Right lobe of liver (tissue), 6 donors: ENCODE results near the gene HBZ. TPM values are rescaled to one million over a fixed set of nuclear protein-coding genes. Genes with fewer than 3 reads are reported as not detected.
A peak's percentile ranks its signal among the peaks of the same experiment; 100 is the strongest.

Experiments
- ATAC-seq, 4 donors: fragments of 200-7000 bp; cut with Tn5 transposase; one replicate each; pipeline ENCODE4 v1.9.1; 2020; ENCODE audit warnings: mild to moderate bottlenecking in 4 of 4, moderate library complexity in 4 of 4
- DNase-seq, 3 donors: peaks; one replicate each; pipeline ENCODE4 v3.0.0-alpha.2; 2020
- H3K27ac ChIP-seq, 3 donors: fragments of 200-600 bp; one replicate each; pipeline ENCODE4 v1.8.0; 2022
- H3K27me3 ChIP-seq, 2 donors: fragments of 200-600 bp; one replicate each; pipeline ENCODE4 v1.8.0; 2022
- H3K36me3 ChIP-seq, 4 donors: fragments of 200-600 bp; sonication (generic) in 1 of 4; one replicate each; pipeline versions ENCODE4 v1.5.1 to v1.8.0; 2017 to 2022; ENCODE audit warnings: control low read depth in 1 of 4
- H3K4me1 ChIP-seq, 4 donors: fragments of 200-600 bp; sonication (generic) in 1 of 4; one replicate each; pipeline versions ENCODE4 v1.5.1 to v1.8.0; 2017 to 2022; ENCODE audit warnings: control low read depth in 1 of 4
- H3K4me3 ChIP-seq, 3 donors: fragments of 200-600 bp; one replicate each; pipeline ENCODE4 v1.8.0; 2022
- H3K9me3 ChIP-seq, 4 donors: fragments of 200-600 bp; sonication (generic) in 1 of 4; one replicate each; pipeline versions ENCODE4 v1.5.1 to v1.8.0; 2017 to 2022; ENCODE audit warnings: control low read depth in 1 of 4
- CTCF ChIP-seq, 4 donors: fragments of 200-600 bp in 3 of 4; fragments of 450-650 bp in 1 of 4; IDR thresholded peaks; one replicate each; pipeline versions ENCODE4 v1.5.1 to v1.8.0; 2016 to 2022; ENCODE audit warnings: antibody characterized with exemption in 4 of 4, mild to moderate bottlenecking in 2 of 4
- POLR2A ChIP-seq: fragments of 450-650 bp; IDR thresholded peaks from one replicate; pipeline ENCODE4 v1.6.1; 2017; ENCODE audit warnings: antibody characterized with exemption, mild to moderate bottlenecking
- WGBS: methylation state at CpG from one replicate; pipeline ENCODE4 v1.1.6; 2018; ENCODE audit warnings: low coverage, low lambda C conversion rate; ENCODE audit not compliant: insufficient coverage; ENCODE audit errors: missing lambda C conversion rate; 5-methylcytosine and 5-hydroxymethylcytosine counted together
- intact Hi-C, 2 donors: fragments of 100-400 bp; cut with DNase I; formaldehyde crosslinking; loops; one replicate each; pipeline versions ENCODE4 v1.11.2 to v1.14.1; 2022
- total RNA-seq, 6 experiments: library from RNA; depleted of rRNA in 2 of 6; stranded (reverse); fragments of >200 nt in 2 of 6; fragmentation: NEBNext Ultra II Directional in 3 of 6; extraction: Animal tissue kit (Norgen Biotek cat#: 25700) in 3 of 6; gene quantifications; one replicate each; pipeline versions ENCODE4 v1.1.0 to v1.2.4, GENCODE V29; 2016 to 2023
- donor health status: DM: no; HTN: yes; CAD: no.
- donor health status: DM: no; HTN: no; CAD: no.
- donor health status: DM: no; HTN: no; CAD: no.
- donor health status: DM: no; HTN: yes; CAD: no.
- donor health status: DM: no; HTN: yes; CAD: no.

HBZ gene
- total RNA-seq, 6 experiments from 2014 or later, result 0.81 TPM; not detected in 5

GRCh38 chr16:187330-187729 is 34.9 kb downstream of the HBZ start:
- H3K9me3 ChIP-seq, result no peaks in the 10 kb centered on the region
- H3K36me3 ChIP-seq, result peaks cover 4 to 40% (median 22%) of the 10 kb centered on the region in 4 donors
- no peaks in the 10 kb centered on the region for H3K27me3 ChIP-seq
- no peak for TF ChIP-seq POLR2A
- TF ChIP-seq CTCF (IDR thresholded peaks at IDR 0.05), result no peak
- ATAC-seq, result peak in 1 of 4 donors; percentile 17
- intact Hi-C loops, result no loop called here
- H3K4me3 ChIP-seq, result no peak overlapping the region
- no peak for DNase-seq
- WGBS, result 100% methylated on average over 5 of the region's 8 CpGs
- no peaks in the 10 kb centered on the region for H3K4me1 ChIP-seq
- H3K27ac ChIP-seq, result no peak overlapping the region

- H3K27me3 ChIP-seq, result no peaks in the 10 kb centered on the region
- WGBS, result 71% methylated on average over 3 of the region's 8 CpGs
- DNase-seq (no peak), ATAC-seq (peak in 2 of 4 donors; percentile 30 to 34)
- no peak overlapping the region for H3K27ac ChIP-seq
- H3K4me1 ChIP-seq, result no peaks in the 10 kb centered on the region
- intact Hi-C loops, result no loop called here
- no peak overlapping the region for H3K4me3 ChIP-seq
- no peaks in the 10 kb centered on the region for H3K9me3 ChIP-seq
- TF ChIP-seq CTCF (IDR thresholded peaks at IDR 0.05) (peak in 1 of 4 donors; percentile 8), POLR2A (no peak)
- H3K36me3 ChIP-seq, result peaks cover 4 to 52% (median 28%) of the 10 kb centered on the region in 4 donors
Measured at GRCh38 chr16:188674-189073, 36.2 kb downstream of the HBZ start.

GRCh38 chr16:189604-190186 is 37.3 kb downstream of the HBZ start:
- no peaks in the 10 kb centered on the region for H3K9me3 ChIP-seq
- no peak for TF ChIP-seq CTCF (IDR thresholded peaks at IDR 0.05)
- no peak for TF ChIP-seq POLR2A
- ATAC-seq, result peak in 2 of 4 donors; percentile 20
- no peak overlapping the region for H3K27ac ChIP-seq
- H3K4me3 ChIP-seq, result no peak overlapping the region
- H3K27me3 ChIP-seq, result no peaks in the 10 kb centered on the region
- H3K4me1 ChIP-seq, result no peaks in the 10 kb centered on the region
- WGBS, result 96% methylated on average over 17 of the region's 34 CpGs
- H3K36me3 ChIP-seq, result peaks cover 4 to 61% (median 33%) of the 10 kb centered on the region in 4 donors
- DNase-seq, result no peak
- intact Hi-C loops, result no loop called here

- Histone ChIP-seq H3K4me1 (no peaks in the 10 kb centered on the region), H3K36me3 (peaks cover 4 to 81% (median 33%) of the 10 kb centered on the region in 4 donors), H3K27ac (no peak overlapping the region), H3K4me3 (no peak overlapping the region), H3K27me3 (no peaks in the 10 kb centered on the region), H3K9me3 (no peaks in the 10 kb centered on the region)
- WGBS, result 100% methylated on average over 3 of the region's 4 CpGs
- ATAC-seq (no peak), DNase-seq (no peak)
- intact Hi-C loops, result no loop called here
- no peak for TF ChIP-seq CTCF (IDR thresholded peaks at IDR 0.05)
Measured at GRCh38 chr16:191831-192230, 39.4 kb downstream of the HBZ start.
